Sigmoid colon (tissue), 4 donors: ENCODE measurements around the gene EDARADD.

Experiments used
- CTCF ChIP-seq, 4 experiments: fragments of 450-650 bp in 3 of 4; fragments of 200-600 bp in 1 of 4; IDR thresholded peaks; one replicate each; pipeline ENCODE4 v1.5.1; 2016 to 2019; ENCODE audit warnings: antibody characterized with exemption in 4 of 4, mild to moderate bottlenecking in 3 of 4, moderate library complexity in 2 of 4
- EP300 ChIP-seq, 4 donors: sonication (generic); formaldehyde crosslinking; IDR thresholded peaks; one replicate each; pipeline ENCODE4 v1.6.1; 2017; ENCODE audit warnings: antibody characterized with exemption in 4 of 4
- POLR2A ChIP-seq, 2 donors: fragments of 450-650 bp; IDR thresholded peaks; one replicate each; pipeline ENCODE4 v1.6.1; 2016; ENCODE audit warnings: antibody characterized with exemption in 2 of 2, mild to moderate bottlenecking in 2 of 2, moderate library complexity in 2 of 2
- POLR2AphosphoS5 ChIP-seq, 4 donors: sonication (generic); formaldehyde crosslinking; IDR thresholded peaks; one replicate each; pipeline ENCODE4 v1.6.1; 2017; ENCODE audit warnings: antibody characterized with exemption in 4 of 4

GRCh38 chr1:236392182-236392581 lies 1.9 kb upstream of the EDARADD start:
- TF ChIP-seq POLR2A (IDR thresholded peaks at IDR 0.05), result no peak
- no peak for TF ChIP-seq CTCF (IDR thresholded peaks at IDR 0.05)
- no peak for TF ChIP-seq POLR2AphosphoS5 (IDR thresholded peaks at IDR 0.05)
- TF ChIP-seq EP300 (IDR thresholded peaks at IDR 0.05), result no peak
